HEK293 (cell line): ENCODE results near the gene CINP.
A peak's percentile ranks its signal among the peaks of the same experiment; 100 is the strongest.

Experiments
- CTCF ChIA-PET: fragments of 350-600 bp; formaldehyde crosslinking; extraction: SDS; loops from one replicate; lab custom pipeline; 2021; ENCODE audit warnings: antibody characterized with exemption; lab: Yijun Ruan, JAX
- POLR2A ChIA-PET: fragments of 300-600 bp; formaldehyde crosslinking; extraction: SDS; loops from one replicate; lab custom pipeline; 2020; ENCODE audit warnings: antibody characterized with exemption, inconsistent platforms; lab: Yijun Ruan, JAX
- H3K27ac ChIP-seq: fragments of 200-500 bp; sonication (Bioruptor generic); 2 replicates; pipeline ENCODE4 v1.5.1; 2014; ENCODE audit warnings: low read depth, low read length, control low read depth, inconsistent platforms; ENCODE audit errors: extremely low read depth
- H3K36me3 ChIP-seq, 2 experiments: fragments of 200-500 bp in 1 of 2; sonication (Bioruptor generic) in 1 of 2; 1 replicate in 1 of 2; 2 replicates in 1 of 2; pipeline ENCODE4 v1.5.1; 2014 to 2017; ENCODE audit warnings: inconsistent platforms in 2 of 2, low read length in 2 of 2; ENCODE audit not compliant: control insufficient read depth in 2 of 2, insufficient read depth in 1 of 2
- H3K4me1 ChIP-seq: fragments of 200-500 bp; sonication (Bioruptor generic); 2 replicates; pipeline ENCODE4 v1.5.1; 2014; ENCODE audit warnings: mild to moderate bottlenecking, low read length, inconsistent platforms; ENCODE audit not compliant: control insufficient read depth, insufficient read depth
- H3K4me3 ChIP-seq: 2 replicates; pipeline ENCODE4 v1.5.1; 2011; ENCODE audit warnings: low read depth, mild to moderate bottlenecking, control low read depth, low read length, moderate library complexity
- H3K9me3 ChIP-seq: fragments of 200-500 bp; sonication (Bioruptor generic); 2 replicates; pipeline ENCODE4 v1.5.1; 2014; ENCODE audit warnings: low read depth, low read length, inconsistent platforms; ENCODE audit not compliant: control insufficient read depth, insufficient read depth
- KLF1 ChIP-seq: fragments of 450-650 bp; formaldehyde crosslinking; IDR thresholded peaks from 2 replicates; pipeline ENCODE4 v1.5.1; 2016; ENCODE audit warnings: missing biosample characterization, missing genetic modification characterization
- KLF8 ChIP-seq: fragments of 450-650 bp; formaldehyde crosslinking; IDR thresholded peaks from 2 replicates; pipeline ENCODE4 v1.5.1; 2016; ENCODE audit warnings: missing biosample characterization, missing genetic modification characterization
- ZBTB1 ChIP-seq: fragments of 450-650 bp; formaldehyde crosslinking; IDR thresholded peaks from 2 replicates; pipeline ENCODE4 v1.5.1; 2016; ENCODE audit warnings: missing biosample characterization, missing genetic modification characterization
- ZFP3 ChIP-seq: fragments of 450-650 bp; formaldehyde crosslinking; IDR thresholded peaks from 2 replicates; pipeline ENCODE4 v1.5.1; 2016; ENCODE audit warnings: low read depth, missing biosample characterization, missing genetic modification characterization
- ZFP41 ChIP-seq: fragments of 450-650 bp; formaldehyde crosslinking; IDR thresholded peaks from 2 replicates; pipeline ENCODE4 v1.5.1; 2016; ENCODE audit warnings: missing biosample characterization, missing genetic modification characterization, borderline replicate concordance
- ZNF114 ChIP-seq: fragments of 450-650 bp; formaldehyde crosslinking; IDR thresholded peaks from 2 replicates; pipeline ENCODE4 v1.5.0; 2017; ENCODE audit warnings: missing biosample characterization, missing genetic modification characterization
- ZNF148 ChIP-seq: fragments of 450-650 bp; formaldehyde crosslinking; IDR thresholded peaks from 2 replicates; pipeline ENCODE4 v1.5.0; 2017; ENCODE audit warnings: missing biosample characterization, missing genetic modification characterization, borderline replicate concordance
- ZNF202 ChIP-seq: fragments of 450-650 bp; formaldehyde crosslinking; IDR thresholded peaks from 2 replicates; pipeline ENCODE4 v1.5.1; 2016; ENCODE audit warnings: missing biosample characterization, missing genetic modification characterization, borderline replicate concordance
- ZNF335 ChIP-seq: fragments of 450-650 bp; formaldehyde crosslinking; conservative IDR thresholded peaks from 2 replicates; pipeline ENCODE4 v1.5.1; 2016; ENCODE audit warnings: missing biosample characterization, missing genetic modification characterization
- ZNF341 ChIP-seq: fragments of 450-650 bp; formaldehyde crosslinking; IDR thresholded peaks from 2 replicates; pipeline ENCODE4; 2016; ENCODE audit warnings: low read depth, missing biosample characterization, missing genetic modification characterization
- ZNF548 ChIP-seq: fragments of 450-650 bp; formaldehyde crosslinking; IDR thresholded peaks from 2 replicates; pipeline ENCODE4 v1.5.1; 2016; ENCODE audit warnings: missing biosample characterization, missing genetic modification characterization
- ZNF558 ChIP-seq: fragments of 450-650 bp; formaldehyde crosslinking; IDR thresholded peaks from 2 replicates; pipeline ENCODE4 v1.5.1; 2016; ENCODE audit warnings: missing biosample characterization, missing genetic modification characterization
- ZNF600 ChIP-seq: fragments of 450-650 bp; formaldehyde crosslinking; IDR thresholded peaks from 2 replicates; pipeline ENCODE4 v1.5.1; 2016; ENCODE audit warnings: missing biosample characterization, missing genetic modification characterization
- ZNF610 ChIP-seq: fragments of 450-650 bp; formaldehyde crosslinking; IDR thresholded peaks from 2 replicates; pipeline ENCODE4 v1.5.1; 2016; ENCODE audit warnings: missing biosample characterization, missing genetic modification characterization, borderline replicate concordance
- TF ChIP-seq, protein P1 (sequence below): fragments of 450-650 bp; formaldehyde crosslinking; IDR thresholded peaks from 2 replicates; pipeline ENCODE4 v1.5.1; 2016; ENCODE audit warnings: missing biosample characterization, missing genetic modification characterization
- TF ChIP-seq, protein P2 (sequence below): fragments of 450-650 bp; formaldehyde crosslinking; optimal IDR thresholded peaks from 2 replicates; pipeline ENCODE3; 2016; ENCODE audit warnings: missing biosample characterization, mild to moderate bottlenecking, missing genetic modification characterization
- TF ChIP-seq, protein P3 (sequence below): fragments of 450-650 bp; formaldehyde crosslinking; IDR thresholded peaks from 2 replicates; pipeline ENCODE4 v1.5.1; 2016; ENCODE audit warnings: missing biosample characterization, missing genetic modification characterization

CINP gene

DNA sequence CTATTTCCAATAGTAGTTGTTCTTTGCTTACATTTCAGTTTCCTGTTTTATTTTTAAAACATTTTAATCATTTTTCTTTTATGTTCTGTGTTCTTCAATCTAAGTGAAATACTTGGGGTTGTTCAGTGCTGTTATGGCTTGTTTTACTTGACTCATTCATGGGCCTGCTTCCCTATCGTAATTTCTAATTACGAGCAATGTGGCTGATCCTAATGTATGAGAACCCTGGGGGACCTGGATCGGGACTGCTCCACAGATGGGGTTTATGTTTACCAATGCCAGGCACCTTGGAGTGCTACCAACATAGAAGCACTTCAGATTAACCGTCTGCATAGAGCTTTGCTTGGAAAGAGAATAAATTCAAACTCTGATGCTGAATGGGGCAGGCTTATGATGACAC, 29.8 kb upstream of the CINP start:
- Histone ChIP-seq H3K27ac (no peak overlapping the region), H3K36me3 (peaks cover 0 to 16% of the 10 kb centered on the region in 2 experiments; a peak in 2 of 3 replicates), H3K9me3 (no peaks in the 10 kb centered on the region; the same call in 1 of the 2 replicates), H3K4me1 (no peaks in the 10 kb centered on the region), H3K4me3 (no peak overlapping the region)
- CTCF ChIA-PET, result interaction anchor here (0.7 kb wide), 1 partner anchor 16 kb away, joined by 3 read pairs; no protein-coding TSS in a partner anchor
- TF ChIP-seq, protein P1, sequence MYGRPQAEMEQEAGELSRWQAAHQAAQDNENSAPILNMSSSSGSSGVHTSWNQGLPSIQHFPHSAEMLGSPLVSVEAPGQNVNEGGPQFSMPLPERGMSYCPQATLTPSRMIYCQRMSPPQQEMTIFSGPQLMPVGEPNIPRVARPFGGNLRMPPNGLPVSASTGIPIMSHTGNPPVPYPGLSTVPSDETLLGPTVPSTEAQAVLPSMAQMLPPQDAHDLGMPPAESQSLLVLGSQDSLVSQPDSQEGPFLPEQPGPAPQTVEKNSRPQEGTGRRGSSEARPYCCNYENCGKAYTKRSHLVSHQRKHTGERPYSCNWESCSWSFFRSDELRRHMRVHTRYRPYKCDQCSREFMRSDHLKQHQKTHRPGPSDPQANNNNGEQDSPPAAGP (tag by site-specific recombination), result no peak
- TF ChIP-seq KLF8 (no peak), ZFP41 (no peak), ZFP3 (tag by site-specific recombination) (no peak), ZNF202 (tag by site-specific recombination) (no peak), ZNF148 (tag by site-specific recombination) (no peak), ZBTB1 (tag by site-specific recombination) (no peak), ZNF600 (tag by site-specific recombination) (no peak), ZNF114 (tag by site-specific recombination) (no peak), ZNF558 (tag by site-specific recombination) (no peak)
- TF ChIP-seq, protein P2, sequence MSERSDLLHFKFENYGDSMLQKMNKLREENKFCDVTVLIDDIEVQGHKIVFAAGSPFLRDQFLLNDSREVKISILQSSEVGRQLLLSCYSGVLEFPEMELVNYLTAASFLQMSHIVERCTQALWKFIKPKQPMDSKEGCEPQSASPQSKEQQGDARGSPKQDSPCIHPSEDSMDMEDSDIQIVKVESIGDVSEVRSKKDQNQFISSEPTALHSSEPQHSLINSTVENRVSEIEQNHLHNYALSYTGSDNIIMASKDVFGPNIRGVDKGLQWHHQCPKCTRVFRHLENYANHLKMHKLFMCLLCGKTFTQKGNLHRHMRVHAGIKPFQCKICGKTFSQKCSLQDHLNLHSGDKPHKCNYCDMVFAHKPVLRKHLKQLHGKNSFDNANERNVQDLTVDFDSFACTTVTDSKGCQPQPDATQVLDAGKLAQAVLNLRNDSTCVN, result no peak
- POLR2A ChIA-PET, result interaction anchor here (0.6 kb wide), 1 partner anchor 68 kb away, joined by 5 read pairs; no protein-coding TSS in a partner anchor

- POLR2A ChIA-PET, result no interaction called here
- Histone ChIP-seq H3K4me3 (no peak overlapping the region), H3K36me3 (peaks cover 0 to 19% of the 10 kb centered on the region in 2 experiments; a peak in 2 of 3 replicates), H3K9me3 (no peaks in the 10 kb centered on the region; the same call in 1 of the 2 replicates), H3K27ac (no peak overlapping the region), H3K4me1 (no peaks in the 10 kb centered on the region)
- TF ChIP-seq KLF1 (tag by site-specific recombination) (no peak), ZNF610 (no peak), ZNF548 (tag by site-specific recombination) (no peak), ZNF341 (tag by site-specific recombination) (no peak), ZNF335 (tag by site-specific recombination) (0 out of 2 replicates have a peak, but pooled peaks have one; percentile 36)
- TF ChIP-seq, protein P3, sequence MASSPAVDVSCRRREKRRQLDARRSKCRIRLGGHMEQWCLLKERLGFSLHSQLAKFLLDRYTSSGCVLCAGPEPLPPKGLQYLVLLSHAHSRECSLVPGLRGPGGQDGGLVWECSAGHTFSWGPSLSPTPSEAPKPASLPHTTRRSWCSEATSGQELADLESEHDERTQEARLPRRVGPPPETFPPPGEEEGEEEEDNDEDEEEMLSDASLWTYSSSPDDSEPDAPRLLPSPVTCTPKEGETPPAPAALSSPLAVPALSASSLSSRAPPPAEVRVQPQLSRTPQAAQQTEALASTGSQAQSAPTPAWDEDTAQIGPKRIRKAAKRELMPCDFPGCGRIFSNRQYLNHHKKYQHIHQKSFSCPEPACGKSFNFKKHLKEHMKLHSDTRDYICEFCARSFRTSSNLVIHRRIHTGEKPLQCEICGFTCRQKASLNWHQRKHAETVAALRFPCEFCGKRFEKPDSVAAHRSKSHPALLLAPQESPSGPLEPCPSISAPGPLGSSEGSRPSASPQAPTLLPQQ (tag by site-specific recombination), result 0 out of 2 replicates have a peak, but pooled peaks have one; percentile 32
- CTCF ChIA-PET, result no interaction called here
These were observed 27.6 kb upstream of the CINP start for GRCh38 chr14:102390064-102390855.
